GM23338 (cell line): Measurements from ENCODE around the gene MAN2A2.

Source experiments
- CREB1 ChIP-seq: fragments of 250-450 bp; sonication (Bioruptor Pico); IDR thresholded peaks from 2 replicates; pipeline ENCODE4 v1.5.0; 2020; ENCODE audit warnings: low read depth, mild to moderate bottlenecking, moderate library complexity
- EZH2 ChIP-seq: fragments of 200-600 bp; sonication (generic); IDR thresholded peaks from one replicate; pipeline ENCODE4 v1.8.0; 2017; ENCODE audit warnings: antibody characterized with exemption, mild to moderate bottlenecking, low read depth; ENCODE audit not compliant: unreplicated experiment
- EZH2phosphoT487 ChIP-seq: fragments of 200-600 bp; sonication (generic); IDR thresholded peaks from one replicate; pipeline ENCODE4 v1.8.1; 2018; ENCODE audit warnings: antibody characterized with exemption; ENCODE audit not compliant: unreplicated experiment
- JUNB ChIP-seq: IDR thresholded peaks from one replicate; pipeline ENCODE4 v1.6.1; 2016; ENCODE audit warnings: antibody characterized with exemption; ENCODE audit not compliant: unreplicated experiment
- POLR2AphosphoS5 ChIP-seq: IDR thresholded peaks from 2 replicates; pipeline ENCODE4 v1.6.1; 2016; ENCODE audit warnings: antibody characterized with exemption, low read depth
- ZNF114 ChIP-seq: fragments of 250-450 bp; sonication (Bioruptor Pico); IDR thresholded peaks from 2 replicates; pipeline ENCODE4 v1.5.0; 2020; ENCODE audit warnings: mild to moderate bottlenecking, moderate library complexity
- TF ChIP-seq, protein P1 (sequence below), 2 experiments: fragments of 200-600 bp in 1 of 2; sonication (generic) in 1 of 2; conservative IDR thresholded peaks; 2 replicates each; pipeline versions ENCODE4 v1.5.1 to v1.6.1; 2016 to 2017; ENCODE audit warnings: antibody characterized with exemption in 2 of 2, low read depth in 2 of 2, mild to moderate bottlenecking in 2 of 2, moderate library complexity in 1 of 2
- TF ChIP-seq, protein P2 (sequence below): IDR thresholded peaks from 2 replicates; pipeline ENCODE4 v1.6.1; 2016; ENCODE audit warnings: antibody characterized with exemption
- TF ChIP-seq, protein P3 (sequence below): IDR thresholded peaks from one replicate; pipeline ENCODE4 v1.6.1; 2018; ENCODE audit warnings: antibody characterized with exemption; ENCODE audit not compliant: unreplicated experiment

DNA sequence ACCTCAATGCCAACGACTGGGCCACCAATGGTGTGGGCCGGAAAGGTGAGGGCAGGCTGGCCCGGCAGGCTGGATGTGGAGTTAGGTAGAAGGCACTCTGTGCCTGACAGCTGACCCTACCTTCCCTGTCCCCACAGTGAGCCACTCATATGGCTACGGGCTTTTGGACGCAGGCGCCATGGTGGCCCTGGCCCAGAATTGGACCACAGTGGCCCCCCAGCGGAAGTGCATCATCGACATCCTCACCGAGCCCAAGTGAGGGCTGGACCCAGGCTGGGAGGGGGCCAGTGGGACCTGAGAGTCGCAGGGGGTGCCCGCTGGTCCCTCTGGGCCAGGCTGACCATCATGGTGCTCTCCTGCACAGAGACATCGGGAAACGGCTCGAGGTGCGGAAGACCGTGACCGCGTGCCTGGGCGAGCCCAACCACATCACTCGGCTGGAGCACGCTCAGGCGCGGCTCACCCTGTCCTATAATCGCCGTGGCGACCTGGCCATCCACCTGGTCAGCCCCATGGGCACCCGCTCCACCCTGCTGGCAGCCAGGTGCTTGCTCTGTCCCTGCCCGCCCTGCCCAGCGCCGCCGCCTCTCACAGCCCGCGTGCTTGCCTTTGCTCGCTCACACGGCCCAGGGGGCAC lies 23.3 kb upstream of the MAN2A2 start:
- TF ChIP-seq, protein P1, sequence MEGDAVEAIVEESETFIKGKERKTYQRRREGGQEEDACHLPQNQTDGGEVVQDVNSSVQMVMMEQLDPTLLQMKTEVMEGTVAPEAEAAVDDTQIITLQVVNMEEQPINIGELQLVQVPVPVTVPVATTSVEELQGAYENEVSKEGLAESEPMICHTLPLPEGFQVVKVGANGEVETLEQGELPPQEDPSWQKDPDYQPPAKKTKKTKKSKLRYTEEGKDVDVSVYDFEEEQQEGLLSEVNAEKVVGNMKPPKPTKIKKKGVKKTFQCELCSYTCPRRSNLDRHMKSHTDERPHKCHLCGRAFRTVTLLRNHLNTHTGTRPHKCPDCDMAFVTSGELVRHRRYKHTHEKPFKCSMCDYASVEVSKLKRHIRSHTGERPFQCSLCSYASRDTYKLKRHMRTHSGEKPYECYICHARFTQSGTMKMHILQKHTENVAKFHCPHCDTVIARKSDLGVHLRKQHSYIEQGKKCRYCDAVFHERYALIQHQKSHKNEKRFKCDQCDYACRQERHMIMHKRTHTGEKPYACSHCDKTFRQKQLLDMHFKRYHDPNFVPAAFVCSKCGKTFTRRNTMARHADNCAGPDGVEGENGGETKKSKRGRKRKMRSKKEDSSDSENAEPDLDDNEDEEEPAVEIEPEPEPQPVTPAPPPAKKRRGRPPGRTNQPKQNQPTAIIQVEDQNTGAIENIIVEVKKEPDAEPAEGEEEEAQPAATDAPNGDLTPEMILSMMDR (conservative IDR thresholded peaks at IDR 0.05; ENCODE audit: low read depth in 2 of 2), result no peak
- TF ChIP-seq ZNF114 (CRISPR knock-in tag) (no peak), EZH2 (no peak), EZH2phosphoT487 (no peak), JUNB (no peak), POLR2AphosphoS5 (no peak), CREB1 (CRISPR knock-in tag) (no peak)
- TF ChIP-seq, protein P2, sequence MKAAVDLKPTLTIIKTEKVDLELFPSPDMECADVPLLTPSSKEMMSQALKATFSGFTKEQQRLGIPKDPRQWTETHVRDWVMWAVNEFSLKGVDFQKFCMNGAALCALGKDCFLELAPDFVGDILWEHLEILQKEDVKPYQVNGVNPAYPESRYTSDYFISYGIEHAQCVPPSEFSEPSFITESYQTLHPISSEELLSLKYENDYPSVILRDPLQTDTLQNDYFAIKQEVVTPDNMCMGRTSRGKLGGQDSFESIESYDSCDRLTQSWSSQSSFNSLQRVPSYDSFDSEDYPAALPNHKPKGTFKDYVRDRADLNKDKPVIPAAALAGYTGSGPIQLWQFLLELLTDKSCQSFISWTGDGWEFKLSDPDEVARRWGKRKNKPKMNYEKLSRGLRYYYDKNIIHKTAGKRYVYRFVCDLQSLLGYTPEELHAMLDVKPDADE, result no peak
- TF ChIP-seq, protein P3, sequence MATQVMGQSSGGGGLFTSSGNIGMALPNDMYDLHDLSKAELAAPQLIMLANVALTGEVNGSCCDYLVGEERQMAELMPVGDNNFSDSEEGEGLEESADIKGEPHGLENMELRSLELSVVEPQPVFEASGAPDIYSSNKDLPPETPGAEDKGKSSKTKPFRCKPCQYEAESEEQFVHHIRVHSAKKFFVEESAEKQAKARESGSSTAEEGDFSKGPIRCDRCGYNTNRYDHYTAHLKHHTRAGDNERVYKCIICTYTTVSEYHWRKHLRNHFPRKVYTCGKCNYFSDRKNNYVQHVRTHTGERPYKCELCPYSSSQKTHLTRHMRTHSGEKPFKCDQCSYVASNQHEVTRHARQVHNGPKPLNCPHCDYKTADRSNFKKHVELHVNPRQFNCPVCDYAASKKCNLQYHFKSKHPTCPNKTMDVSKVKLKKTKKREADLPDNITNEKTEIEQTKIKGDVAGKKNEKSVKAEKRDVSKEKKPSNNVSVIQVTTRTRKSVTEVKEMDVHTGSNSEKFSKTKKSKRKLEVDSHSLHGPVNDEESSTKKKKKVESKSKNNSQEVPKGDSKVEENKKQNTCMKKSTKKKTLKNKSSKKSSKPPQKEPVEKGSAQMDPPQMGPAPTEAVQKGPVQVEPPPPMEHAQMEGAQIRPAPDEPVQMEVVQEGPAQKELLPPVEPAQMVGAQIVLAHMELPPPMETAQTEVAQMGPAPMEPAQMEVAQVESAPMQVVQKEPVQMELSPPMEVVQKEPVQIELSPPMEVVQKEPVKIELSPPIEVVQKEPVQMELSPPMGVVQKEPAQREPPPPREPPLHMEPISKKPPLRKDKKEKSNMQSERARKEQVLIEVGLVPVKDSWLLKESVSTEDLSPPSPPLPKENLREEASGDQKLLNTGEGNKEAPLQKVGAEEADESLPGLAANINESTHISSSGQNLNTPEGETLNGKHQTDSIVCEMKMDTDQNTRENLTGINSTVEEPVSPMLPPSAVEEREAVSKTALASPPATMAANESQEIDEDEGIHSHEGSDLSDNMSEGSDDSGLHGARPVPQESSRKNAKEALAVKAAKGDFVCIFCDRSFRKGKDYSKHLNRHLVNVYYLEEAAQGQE, result no peak
